SK-N-SH treated with all-trans-retinoic acid at 6 μM for 48 hours (cell line): ENCODE measurements around the gene LRP8.

Experiments used
- ATAC-seq: fragments of 200-7000 bp; cut with Tn5 transposase; 3 replicates; pipeline ENCODE4 v1.9.1; 2020; ENCODE audit warnings: mild to moderate bottlenecking, moderate library complexity
- ARNTL ChIP-seq: fragments of 450-650 bp; formaldehyde crosslinking; IDR thresholded peaks from 2 replicates; pipeline ENCODE4 v1.5.0; 2020; ENCODE audit warnings: low read depth, mild to moderate bottlenecking, moderate library complexity, borderline replicate concordance
- CSDC2 ChIP-seq: fragments of 250-450 bp; sonication (Bioruptor Pico); IDR thresholded peaks from 2 replicates; pipeline ENCODE4 v1.5.0; 2020; ENCODE audit warnings: mild to moderate bottlenecking, moderate library complexity
- CSRNP3 ChIP-seq: fragments of 250-450 bp; sonication (Bioruptor Pico); IDR thresholded peaks from 2 replicates; pipeline ENCODE4 v1.5.1; 2021; ENCODE audit warnings: mild to moderate bottlenecking, moderate library complexity
- ESRRG ChIP-seq: fragments of 250-450 bp; sonication (Bioruptor Pico); IDR thresholded peaks from 2 replicates; pipeline ENCODE4 v1.6.1; 2021; ENCODE audit warnings: mild to moderate bottlenecking
- GLIS3 ChIP-seq: fragments of 250-450 bp; sonication (Bioruptor Pico); IDR thresholded peaks from 2 replicates; pipeline ENCODE4 v1.5.0; 2020; ENCODE audit warnings: mild to moderate bottlenecking, moderate library complexity
- ISL1 ChIP-seq: fragments of 250-450 bp; sonication (Bioruptor Pico); IDR thresholded peaks from 2 replicates; pipeline ENCODE4 v2.1.2; 2022; ENCODE audit warnings: mild to moderate bottlenecking, moderate library complexity
- PPARA ChIP-seq: fragments of 250-450 bp; sonication (Bioruptor Pico); IDR thresholded peaks from 2 replicates; pipeline ENCODE4 v1.5.0; 2020; ENCODE audit warnings: mild to moderate bottlenecking, borderline replicate concordance
- RARB ChIP-seq: fragments of 250-450 bp; sonication (Bioruptor Pico); IDR thresholded peaks from 2 replicates; pipeline ENCODE4 v1.8.0; 2021; ENCODE audit warnings: mild to moderate bottlenecking, moderate library complexity
- SNAI2 ChIP-seq: fragments of 250-450 bp; sonication (Bioruptor Pico); IDR thresholded peaks from 2 replicates; pipeline ENCODE4 v1.5.0; 2020; ENCODE audit warnings: mild to moderate bottlenecking, moderate library complexity
- TCF4 ChIP-seq: fragments of 250-450 bp; sonication (Bioruptor Pico); IDR thresholded peaks from 2 replicates; pipeline ENCODE4 v1.8.0; 2021; ENCODE audit warnings: mild to moderate bottlenecking, moderate library complexity, borderline replicate concordance
- TOX ChIP-seq: fragments of 250-450 bp; sonication (Bioruptor Pico); IDR thresholded peaks from 2 replicates; pipeline ENCODE4 v1.8.0; 2021; ENCODE audit warnings: mild to moderate bottlenecking, moderate library complexity, borderline replicate concordance
- ZC3H10 ChIP-seq: fragments of 250-450 bp; sonication (Bioruptor Pico); IDR thresholded peaks from 2 replicates; pipeline ENCODE4 v1.5.1; 2021; ENCODE audit warnings: mild to moderate bottlenecking, moderate library complexity
- ZFP3 ChIP-seq: fragments of 250-450 bp; sonication (Bioruptor Pico); IDR thresholded peaks from 2 replicates; pipeline ENCODE4 v1.5.0; 2020; ENCODE audit warnings: mild to moderate bottlenecking, moderate library complexity
- ZFP30 ChIP-seq: fragments of 450-650 bp; formaldehyde crosslinking; IDR thresholded peaks from 2 replicates; pipeline ENCODE4 v1.5.0; 2022; ENCODE audit warnings: mild to moderate bottlenecking, moderate library complexity
- ZNF8 ChIP-seq: fragments of 450-650 bp; formaldehyde crosslinking; IDR thresholded peaks from 2 replicates; pipeline ENCODE4 v1.5.0; 2020; ENCODE audit warnings: mild to moderate bottlenecking, moderate library complexity
- TF ChIP-seq, protein P1 (sequence below): fragments of 250-450 bp; sonication (Bioruptor Pico); IDR thresholded peaks from 2 replicates; pipeline ENCODE4 v1.5.1; 2020; ENCODE audit warnings: low read depth, mild to moderate bottlenecking, moderate library complexity
- TF ChIP-seq, protein P2 (sequence below): fragments of 250-450 bp; sonication (Bioruptor Pico); IDR thresholded peaks from 2 replicates; pipeline ENCODE4 v1.8.0; 2021; ENCODE audit warnings: low read depth, mild to moderate bottlenecking, moderate library complexity, borderline replicate concordance
- TF ChIP-seq, protein P3 (sequence below): fragments of 250-450 bp; sonication (Bioruptor Pico); IDR thresholded peaks from 2 replicates; pipeline ENCODE4 v1.8.0; 2020; ENCODE audit warnings: mild to moderate bottlenecking, moderate library complexity, borderline replicate concordance

The LRP8 gene

DNA sequence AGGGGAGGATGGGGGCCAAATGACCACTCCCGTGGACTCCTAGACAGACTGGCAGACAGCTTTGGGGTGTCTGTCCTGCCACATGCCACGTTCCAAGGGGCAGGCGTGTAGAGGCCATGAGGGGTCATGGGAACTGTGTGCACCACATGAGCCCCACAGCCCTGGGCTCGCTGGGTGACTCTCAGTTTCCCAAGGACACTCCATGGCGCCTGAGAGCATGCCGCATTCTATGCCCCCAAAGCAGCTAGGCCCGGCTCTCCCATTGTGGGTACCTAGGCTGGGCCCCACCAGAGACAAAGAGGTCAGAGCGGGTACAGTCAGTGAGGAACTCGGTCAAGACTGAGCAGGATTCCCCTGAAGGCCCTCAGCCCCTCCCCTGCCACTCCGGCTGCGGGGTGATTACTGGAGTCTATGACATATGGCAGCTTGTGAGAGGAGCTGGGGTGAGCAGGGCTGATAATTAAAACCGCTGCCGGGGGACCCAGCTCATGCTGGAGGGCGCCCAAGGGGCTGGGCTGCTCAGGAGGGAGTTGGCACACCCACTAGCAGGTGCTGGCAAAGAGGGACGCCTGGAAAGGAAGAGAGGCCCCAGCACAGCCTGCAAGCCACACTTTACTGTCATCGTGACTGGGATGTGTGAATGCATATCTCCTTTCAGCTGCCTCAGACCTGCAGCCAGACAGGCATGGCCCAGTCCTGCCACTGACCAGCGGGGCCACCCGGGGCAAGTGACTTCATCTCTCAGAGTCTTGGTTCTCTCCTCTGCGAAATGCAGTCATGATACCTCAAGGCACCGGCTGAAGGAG, 8.4 kb downstream of the LRP8 start:
- ATAC-seq = no peak
- TF ChIP-seq ESRRG (CRISPR knock-in tag) (no peak), ZNF8 (CRISPR knock-in tag) (no peak), TOX (CRISPR knock-in tag) (no peak), CSRNP3 (CRISPR knock-in tag) (no peak), ARNTL (CRISPR knock-in tag) (no peak)

DNA sequence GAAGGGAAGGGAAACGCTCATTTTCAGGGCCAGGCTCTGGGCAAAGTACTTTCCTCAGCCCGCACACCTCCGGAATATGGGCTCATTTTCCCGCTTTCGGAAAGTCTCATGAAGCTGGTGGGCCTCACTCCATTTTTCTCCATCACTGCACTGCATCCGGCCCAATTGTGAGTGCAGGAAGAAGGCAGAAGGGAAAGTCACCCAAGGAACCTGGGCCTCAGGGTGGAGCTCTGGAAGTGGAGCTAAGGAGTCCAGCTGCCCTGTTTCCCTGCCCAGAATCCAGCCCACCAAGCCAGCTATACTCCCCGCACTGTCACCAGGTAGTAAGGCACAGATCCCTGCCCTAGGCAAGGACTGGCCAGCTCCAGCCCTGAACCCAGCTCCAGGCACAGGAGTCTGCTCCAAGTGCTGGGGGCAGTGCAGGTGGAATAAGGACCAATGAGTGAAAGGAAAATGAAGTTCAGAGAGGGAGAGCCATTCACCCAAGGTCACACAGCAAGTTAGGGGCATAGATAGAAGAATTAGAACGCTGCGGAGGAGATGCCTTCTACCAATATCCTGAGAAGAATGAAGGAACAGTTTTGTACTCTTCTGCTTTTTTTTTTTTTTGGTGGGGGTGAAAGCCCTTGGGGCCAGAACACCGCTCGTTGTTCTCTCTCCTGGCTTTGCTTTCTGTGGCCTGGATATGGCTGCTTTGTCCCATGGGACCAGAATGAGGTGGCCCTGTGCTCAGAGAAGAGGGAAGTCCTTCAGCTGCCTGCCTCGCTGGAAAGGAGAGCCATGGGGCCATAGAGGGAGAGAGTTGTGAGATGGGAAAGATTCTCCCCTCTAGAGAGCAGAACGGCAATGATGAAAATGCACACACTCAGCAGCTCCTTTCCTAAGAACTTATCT, 10.0 kb downstream of the LRP8 start:
- no peak for ATAC-seq
- TF ChIP-seq, protein P1, sequence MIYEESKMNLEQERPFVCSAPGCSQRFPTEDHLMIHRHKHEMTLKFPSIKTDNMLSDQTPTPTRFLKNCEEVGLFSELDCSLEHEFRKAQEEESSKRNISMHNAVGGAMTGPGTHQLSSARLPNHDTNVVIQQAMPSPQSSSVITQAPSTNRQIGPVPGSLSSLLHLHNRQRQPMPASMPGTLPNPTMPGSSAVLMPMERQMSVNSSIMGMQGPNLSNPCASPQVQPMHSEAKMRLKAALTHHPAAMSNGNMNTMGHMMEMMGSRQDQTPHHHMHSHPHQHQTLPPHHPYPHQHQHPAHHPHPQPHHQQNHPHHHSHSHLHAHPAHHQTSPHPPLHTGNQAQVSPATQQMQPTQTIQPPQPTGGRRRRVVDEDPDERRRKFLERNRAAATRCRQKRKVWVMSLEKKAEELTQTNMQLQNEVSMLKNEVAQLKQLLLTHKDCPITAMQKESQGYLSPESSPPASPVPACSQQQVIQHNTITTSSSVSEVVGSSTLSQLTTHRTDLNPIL (CRISPR knock-in tag) = no peak
- no peak for TF ChIP-seq ISL1 (CRISPR knock-in tag)
- TF ChIP-seq PPARA (CRISPR knock-in tag) = no peak
- TF ChIP-seq GLIS3 (CRISPR knock-in tag) = no peak
- no peak for TF ChIP-seq RARB (CRISPR knock-in tag)
- TF ChIP-seq SNAI2 (CRISPR knock-in tag) = no peak
- TF ChIP-seq ARNTL (CRISPR knock-in tag) = no peak

DNA sequence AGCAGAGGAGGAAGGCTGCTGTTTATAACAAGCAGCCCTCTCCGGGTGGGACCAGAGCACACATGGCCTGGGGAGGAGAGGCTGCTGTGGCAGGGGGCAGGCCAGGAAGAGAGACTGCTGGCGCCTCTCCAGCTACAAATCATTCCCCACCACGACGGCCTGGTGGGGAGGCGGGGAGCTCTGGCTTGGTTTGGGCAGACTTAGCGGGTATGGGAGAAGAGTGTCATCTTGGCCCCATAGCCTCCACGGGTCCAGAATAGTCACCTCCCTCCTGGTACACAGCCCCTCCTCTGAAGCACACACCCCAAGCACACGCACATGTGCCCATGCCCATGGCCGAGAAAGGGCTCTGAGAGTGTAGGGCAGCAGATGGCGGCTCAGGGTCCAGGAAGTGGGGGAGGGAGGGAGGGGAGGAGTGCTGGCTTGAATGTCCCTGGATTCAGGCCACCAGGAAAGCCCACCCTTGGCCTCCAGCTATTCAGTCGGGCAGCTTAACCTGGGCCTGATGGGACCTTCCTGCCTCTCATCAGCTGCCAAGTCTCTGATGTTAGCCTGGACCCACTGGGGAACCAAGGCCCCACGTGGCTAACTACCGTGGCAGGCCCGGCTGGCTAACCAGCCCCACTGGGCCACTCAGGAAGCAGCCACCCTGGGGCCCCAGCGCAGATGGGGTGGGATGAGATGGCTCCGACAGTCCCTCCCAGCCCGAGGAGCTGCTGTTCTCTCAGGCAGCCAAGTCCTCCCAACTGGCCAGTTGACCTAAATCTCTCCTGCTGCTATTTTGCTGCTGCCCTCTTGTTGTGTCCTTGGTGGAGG, 10.9 kb downstream of the LRP8 start:
- TF ChIP-seq, protein P2, sequence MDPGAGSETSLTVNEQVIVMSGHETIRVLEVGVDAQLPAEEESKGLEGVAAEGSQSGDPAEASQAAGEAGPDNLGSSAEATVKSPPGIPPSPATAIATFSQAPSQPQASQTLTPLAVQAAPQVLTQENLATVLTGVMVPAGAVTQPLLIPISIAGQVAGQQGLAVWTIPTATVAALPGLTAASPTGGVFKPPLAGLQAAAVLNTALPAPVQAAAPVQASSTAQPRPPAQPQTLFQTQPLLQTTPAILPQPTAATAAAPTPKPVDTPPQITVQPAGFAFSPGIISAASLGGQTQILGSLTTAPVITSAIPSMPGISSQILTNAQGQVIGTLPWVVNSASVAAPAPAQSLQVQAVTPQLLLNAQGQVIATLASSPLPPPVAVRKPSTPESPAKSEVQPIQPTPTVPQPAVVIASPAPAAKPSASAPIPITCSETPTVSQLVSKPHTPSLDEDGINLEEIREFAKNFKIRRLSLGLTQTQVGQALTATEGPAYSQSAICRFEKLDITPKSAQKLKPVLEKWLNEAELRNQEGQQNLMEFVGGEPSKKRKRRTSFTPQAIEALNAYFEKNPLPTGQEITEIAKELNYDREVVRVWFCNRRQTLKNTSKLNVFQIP (CRISPR knock-in tag) = no peak
- 0 out of 2 replicates have a peak, but pooled peaks have one; percentile 13 for TF ChIP-seq TCF4 (CRISPR knock-in tag)
- TF ChIP-seq, all 23 proteins: peak for 1
- ATAC-seq = peak; percentile 33

DNA sequence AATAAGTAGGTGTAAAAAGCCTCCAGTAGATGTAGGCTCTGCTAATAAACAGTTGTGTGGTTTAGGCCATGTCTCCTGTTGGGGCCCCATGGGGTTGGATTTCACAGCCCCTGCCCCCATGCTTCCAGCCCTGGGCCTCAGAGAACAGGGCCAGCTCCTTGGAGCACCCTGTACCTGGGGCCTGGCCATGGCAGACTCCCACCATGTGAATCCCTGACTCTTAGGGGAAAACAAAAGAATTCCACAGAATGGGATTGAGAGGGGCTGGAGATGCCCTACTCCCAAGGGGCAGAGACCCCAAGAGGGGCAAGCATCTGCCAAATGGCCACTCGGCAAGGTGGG, 11.5 kb downstream of the LRP8 start:
- no peak; the same call in 2 of the 3 replicates for ATAC-seq

More for the DNA sequence above, 11.5 kb downstream of the LRP8 start:
- TF ChIP-seq TOX (CRISPR knock-in tag) (no peak), ESRRG (CRISPR knock-in tag) (no peak), ZFP30 (CRISPR knock-in tag) (no peak), CSDC2 (CRISPR knock-in tag) (no peak), RARB (CRISPR knock-in tag) (no peak), ISL1 (CRISPR knock-in tag) (no peak), ZC3H10 (no peak), TCF4 (CRISPR knock-in tag) (no peak), ZFP3 (CRISPR knock-in tag) (no peak)
- TF ChIP-seq, protein P3, sequence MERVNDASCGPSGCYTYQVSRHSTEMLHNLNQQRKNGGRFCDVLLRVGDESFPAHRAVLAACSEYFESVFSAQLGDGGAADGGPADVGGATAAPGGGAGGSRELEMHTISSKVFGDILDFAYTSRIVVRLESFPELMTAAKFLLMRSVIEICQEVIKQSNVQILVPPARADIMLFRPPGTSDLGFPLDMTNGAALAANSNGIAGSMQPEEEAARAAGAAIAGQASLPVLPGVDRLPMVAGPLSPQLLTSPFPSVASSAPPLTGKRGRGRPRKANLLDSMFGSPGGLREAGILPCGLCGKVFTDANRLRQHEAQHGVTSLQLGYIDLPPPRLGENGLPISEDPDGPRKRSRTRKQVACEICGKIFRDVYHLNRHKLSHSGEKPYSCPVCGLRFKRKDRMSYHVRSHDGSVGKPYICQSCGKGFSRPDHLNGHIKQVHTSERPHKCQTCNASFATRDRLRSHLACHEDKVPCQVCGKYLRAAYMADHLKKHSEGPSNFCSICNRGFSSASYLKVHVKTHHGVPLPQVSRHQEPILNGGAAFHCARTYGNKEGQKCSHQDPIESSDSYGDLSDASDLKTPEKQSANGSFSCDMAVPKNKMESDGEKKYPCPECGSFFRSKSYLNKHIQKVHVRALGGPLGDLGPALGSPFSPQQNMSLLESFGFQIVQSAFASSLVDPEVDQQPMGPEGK (CRISPR knock-in tag) = no peak
- TF ChIP-seq, protein P1 (CRISPR knock-in tag) = no peak
- TF ChIP-seq, all 23 proteins: peak for 0
